GM19438 (cell line): Measurements from ENCODE around the gene ZFAND6.

Experiments
- ATAC-seq: cut with Tn5 transposase; IDR thresholded peaks from one replicate; pipeline ENCODE4 v1.9.1; 2021; ENCODE audit warnings: low read depth; ENCODE audit not compliant: unreplicated experiment

The ZFAND6 gene

DNA sequence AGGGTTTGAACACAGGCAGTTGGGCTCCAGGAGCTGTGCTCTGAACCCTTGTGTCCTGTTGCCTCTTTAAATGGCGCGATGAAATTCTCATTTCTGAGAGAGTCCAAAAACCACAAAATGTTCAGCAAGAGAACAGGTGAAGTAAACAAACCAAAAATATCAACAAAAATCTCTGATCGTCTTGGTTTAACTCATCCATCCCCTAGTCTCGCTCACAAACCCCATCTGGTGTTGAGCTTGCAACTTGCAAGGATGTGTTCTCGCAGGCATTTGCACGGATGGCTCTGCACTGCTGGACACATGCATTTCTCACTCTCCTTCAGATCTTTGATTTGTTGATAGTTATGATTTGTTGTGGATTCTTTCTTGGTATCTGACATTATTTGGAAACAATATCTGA, 124.4 kb downstream of the ZFAND6 start:
- ATAC-seq: no peak

- ATAC-seq: no peak
These were observed 125.1 kb downstream of the ZFAND6 start for GRCh38 chr15:80184554-80184953.

GRCh38 chr15:80185152-80185551, 125.7 kb downstream of the ZFAND6 start:
- ATAC-seq: no peak

DNA sequence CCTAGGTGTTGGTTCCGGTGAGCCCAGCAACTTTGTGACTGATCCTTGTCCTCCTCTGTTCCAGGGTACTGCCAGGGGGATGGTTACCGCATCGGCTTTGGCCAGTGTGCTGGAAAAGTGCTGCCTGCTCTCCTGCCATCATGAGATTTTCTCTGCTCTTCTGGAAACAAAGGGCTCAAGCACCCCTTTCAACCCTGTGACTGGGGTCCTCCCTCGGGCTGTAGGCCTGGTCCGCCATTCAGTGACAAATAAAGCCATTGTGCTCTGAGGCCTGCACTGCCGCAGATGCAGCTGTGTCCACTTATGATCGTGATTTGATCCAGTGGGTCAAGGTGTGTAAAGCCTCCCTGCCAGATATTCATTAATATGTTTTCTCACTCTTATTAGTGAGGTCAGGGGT, 126.6 kb downstream of the ZFAND6 start:
- ATAC-seq: no peak

- ATAC-seq: no peak
These were observed 127.1 kb downstream of the ZFAND6 start for GRCh38 chr15:80186597-80186996.
